Prostate gland (tissue), 2 donors: Measurements from ENCODE around the gene MAGI2. TPM values are rescaled to one million over a fixed set of nuclear protein-coding genes. Genes with fewer than 3 reads are reported as not detected.

ENCODE experiments used
- DNase-seq: peaks from one replicate; pipeline ENCODE4 v3.0.0-alpha.2; 2019; ENCODE audit warnings: low spot score
- H3K27ac ChIP-seq, 2 donors: fragments of 200-600 bp; sonication (generic); 2 replicates each; pipeline ENCODE4 v1.5.1; 2017 to 2019
- H3K27me3 ChIP-seq: fragments of 200-600 bp; sonication (generic); replicated peaks from 2 replicates; pipeline ENCODE4 v1.5.1; 2019; ENCODE audit not compliant: insufficient read depth
- H3K36me3 ChIP-seq, 2 donors: fragments of 200-600 bp; sonication (generic); 1 replicate in 1 of 2; 2 replicates in 1 of 2; pipeline versions ENCODE4 v1.5.1 to v1.8.1; 2017 to 2019
- H3K4me1 ChIP-seq: fragments of 200-600 bp; sonication (generic); replicated peaks from 2 replicates; pipeline ENCODE4 v1.5.1; 2019
- H3K4me3 ChIP-seq, 2 donors: fragments of 200-600 bp; sonication (generic); 2 replicates each; pipeline ENCODE4 v1.5.1; 2017 to 2019
- H3K9me3 ChIP-seq: fragments of 200-600 bp; sonication (generic); 2 replicates; pipeline ENCODE4 v1.5.1; 2017
- CTCF ChIP-seq, 4 experiments: fragments of 200-600 bp in 2 of 4; fragments of 450-650 bp in 2 of 4; sonication (generic) in 2 of 4; IDR thresholded peaks; 1 replicate in 3 of 4; 2 replicates in 1 of 4; pipeline ENCODE4 v1.5.1; 2016 to 2019; ENCODE audit warnings: antibody characterized with exemption in 4 of 4, mild to moderate bottlenecking in 2 of 4, moderate library complexity in 2 of 4
- POLR2A ChIP-seq: fragments of 450-650 bp; IDR thresholded peaks from one replicate; pipeline ENCODE4 v1.6.1; 2016; ENCODE audit warnings: antibody characterized with exemption, mild to moderate bottlenecking
- POLR2AphosphoS5 ChIP-seq: sonication (generic); formaldehyde crosslinking; IDR thresholded peaks from one replicate; pipeline ENCODE4 v1.6.1; 2017; ENCODE audit warnings: antibody characterized with exemption
- WGBS: methylation state at CpG from one replicate; pipeline ENCODE4 v1.1.5; 2018; 5-methylcytosine and 5-hydroxymethylcytosine counted together
- intact Hi-C: fragments of 100-400 bp; cut with DNase I; formaldehyde crosslinking; loops from one replicate; pipeline ENCODE4 v1.14.2; 2022
- total RNA-seq, 2 donors: library from RNA; depleted of rRNA; stranded (reverse); fragments of >200 nt; gene quantifications; one replicate each; pipeline ENCODE4 v1.1.0, GENCODE V29; 2016

The MAGI2 gene
- total RNA-seq, 2 donors from 2014 or later = 27.1 to 31.3 TPM

- H3K4me3 ChIP-seq = no peak overlapping the region
- no peaks in the 10 kb centered on the region for H3K9me3 ChIP-seq
- TF ChIP-seq POLR2AphosphoS5 (no peak), POLR2A (no peak), CTCF (IDR thresholded peaks at IDR 0.05) (no peak)
- H3K36me3 ChIP-seq = no peaks in the 10 kb centered on the region
- H3K27me3 ChIP-seq = no peaks in the 10 kb centered on the region
- DNase-seq = no peak
- H3K4me1 ChIP-seq = no peaks in the 10 kb centered on the region
- no peak overlapping the region for H3K27ac ChIP-seq
- intact Hi-C loops = loop anchor here (10.0 kb wide), 1 partner anchor 199 kb away; no protein-coding TSS in a partner anchor
- 89% methylated on average over 1 of the region's 1 CpG for WGBS
Observed at GRCh38 chr7:78223598-78223997, 1229.9 kb downstream of the MAGI2 start.

- Histone ChIP-seq H3K36me3 (no peaks in the 10 kb centered on the region), H3K27me3 (no peaks in the 10 kb centered on the region), H3K4me3 (no peak overlapping the region), H3K27ac (no peak overlapping the region), H3K4me1 (no peaks in the 10 kb centered on the region), H3K9me3 (no peaks in the 10 kb centered on the region)
- intact Hi-C loops = loop anchor here (10.0 kb wide), 1 partner anchor 197 kb away; no protein-coding TSS in a partner anchor
- 48% methylated on average over 5 of the region's 5 CpGs for WGBS
- DNase-seq = no peak
- TF ChIP-seq POLR2AphosphoS5 = no peak
- TF ChIP-seq CTCF (IDR thresholded peaks at IDR 0.05) = no peak
- no peak for TF ChIP-seq POLR2A
Observed at GRCh38 chr7:78222001-78222751, 1231.3 kb downstream of the MAGI2 start.

- no peak for TF ChIP-seq POLR2AphosphoS5
- TF ChIP-seq POLR2A = no peak
- TF ChIP-seq CTCF (IDR thresholded peaks at IDR 0.05) = no peak
- Histone ChIP-seq H3K27ac (no peak overlapping the region), H3K4me3 (no peak overlapping the region), H3K9me3 (no peaks in the 10 kb centered on the region), H3K36me3 (no peaks in the 10 kb centered on the region), H3K4me1 (no peaks in the 10 kb centered on the region), H3K27me3 (no peaks in the 10 kb centered on the region)
- DNase-seq = no peak
- 64% methylated on average over 5 of the region's 5 CpGs for WGBS
- intact Hi-C loops = loop anchor here (10.0 kb wide), 1 partner anchor 196 kb away; no protein-coding TSS in a partner anchor
Observed at GRCh38 chr7:78220754-78221153, 1232.7 kb downstream of the MAGI2 start.

- H3K9me3 ChIP-seq = no peaks in the 10 kb centered on the region
- H3K27me3 ChIP-seq = no peaks in the 10 kb centered on the region
- intact Hi-C loops = no loop called here
- DNase-seq = no peak
- H3K4me3 ChIP-seq = no peak overlapping the region
- H3K36me3 ChIP-seq = no peaks in the 10 kb centered on the region
- WGBS = 88% methylated on average over 9 of the region's 9 CpGs
- no peak overlapping the region for H3K27ac ChIP-seq
- TF ChIP-seq POLR2AphosphoS5 (no peak), POLR2A (no peak), CTCF (IDR thresholded peaks at IDR 0.05) (no peak)
- H3K4me1 ChIP-seq = no peaks in the 10 kb centered on the region
Observed at GRCh38 chr7:78218876-78219275, 1234.6 kb downstream of the MAGI2 start.

- DNase-seq = no peak
- Histone ChIP-seq H3K27me3 (no peaks in the 10 kb centered on the region), H3K27ac (no peak overlapping the region), H3K36me3 (no peaks in the 10 kb centered on the region), H3K4me1 (no peaks in the 10 kb centered on the region), H3K4me3 (no peak overlapping the region), H3K9me3 (no peaks in the 10 kb centered on the region)
- intact Hi-C loops = no loop called here
- TF ChIP-seq CTCF (IDR thresholded peaks at IDR 0.05) = no peak
- TF ChIP-seq POLR2AphosphoS5 = no peak
- TF ChIP-seq POLR2A = no peak
- 85% methylated on average over 1 of the region's 1 CpG for WGBS
Observed at GRCh38 chr7:78218051-78218450, 1235.4 kb downstream of the MAGI2 start.
